GM21737 (cell line): ENCODE data around the gene AK8.

Experiments
- ATAC-seq: cut with Tn5 transposase; IDR thresholded peaks from one replicate; pipeline ENCODE4 v1.9.1; 2021; ENCODE audit warnings: mild to moderate bottlenecking, moderate library complexity; ENCODE audit not compliant: unreplicated experiment

The AK8 gene

DNA sequence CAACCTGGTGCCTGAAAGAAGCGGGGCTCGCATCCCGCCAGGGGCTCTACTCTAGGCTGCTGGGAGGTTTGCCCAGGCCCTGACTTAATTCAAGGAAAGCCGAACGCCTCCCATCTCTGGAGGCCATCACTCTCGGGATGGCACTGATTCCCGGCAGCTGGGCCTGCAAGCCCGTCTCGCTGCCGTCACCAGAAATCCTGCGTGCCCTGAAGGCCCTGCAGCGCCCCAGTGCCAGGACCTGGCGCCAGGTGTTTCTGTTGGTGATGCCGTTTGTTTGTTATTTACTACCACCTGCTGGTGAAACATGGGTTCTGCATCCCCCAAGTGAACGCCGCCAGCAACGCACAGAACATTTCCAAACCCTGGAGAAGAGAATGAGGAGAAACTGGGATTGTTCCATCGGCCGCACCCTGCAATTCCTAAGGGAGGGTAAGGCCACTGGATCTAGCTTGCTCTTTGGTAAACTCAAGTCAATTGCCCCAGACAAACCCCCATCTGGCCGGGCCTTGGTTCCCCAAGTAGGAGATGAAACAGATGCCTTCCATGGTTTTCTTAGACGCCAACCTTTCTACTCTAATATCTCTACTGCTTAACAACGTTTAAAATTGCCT lies 77.9 kb downstream of the AK8 start:
- peak; percentile 60 for ATAC-seq

DNA sequence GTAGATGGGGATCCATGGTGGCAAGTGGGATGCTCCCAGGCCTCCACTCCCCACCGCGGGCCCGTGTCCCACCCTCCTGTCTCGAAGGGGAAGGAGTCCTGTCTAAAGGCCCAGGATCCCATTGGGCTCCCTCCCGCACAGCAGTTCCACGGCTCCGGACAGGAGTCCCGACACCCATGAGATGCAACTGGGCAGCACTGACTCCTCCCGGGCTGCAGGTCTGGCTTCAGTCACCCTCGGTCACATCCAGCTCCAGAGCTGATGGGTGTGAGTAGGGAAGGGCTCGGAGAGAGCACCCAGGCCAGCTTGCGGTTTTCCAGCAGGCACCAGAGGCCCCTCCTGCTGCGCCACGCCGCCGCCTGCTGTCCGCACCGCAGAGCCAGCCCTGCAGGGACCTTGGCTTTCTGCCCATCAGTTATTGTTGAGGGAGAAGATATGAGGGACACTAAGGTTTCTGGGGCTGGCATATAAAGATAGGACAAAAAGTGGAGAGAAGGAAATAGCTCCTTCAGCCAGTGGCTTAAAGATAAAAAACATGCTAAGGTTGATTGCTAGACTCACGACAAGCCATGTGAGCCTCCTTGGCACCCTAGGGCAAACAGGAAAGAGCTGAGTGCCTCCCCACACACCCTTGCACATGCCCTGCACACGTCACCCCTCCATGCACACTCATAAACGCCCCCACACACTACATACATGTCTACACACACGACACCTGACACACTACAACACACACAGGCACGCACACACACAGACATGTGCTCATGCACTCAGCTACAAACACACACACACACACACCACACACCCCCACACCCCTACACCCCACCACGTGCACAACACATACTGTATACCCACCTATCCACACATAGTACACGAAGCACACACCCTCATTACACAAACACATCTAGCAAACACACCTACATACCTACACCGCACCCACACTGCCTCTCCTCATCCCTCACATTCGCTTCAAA lies 79.0 kb downstream of the AK8 start:
- no peak for ATAC-seq

DNA sequence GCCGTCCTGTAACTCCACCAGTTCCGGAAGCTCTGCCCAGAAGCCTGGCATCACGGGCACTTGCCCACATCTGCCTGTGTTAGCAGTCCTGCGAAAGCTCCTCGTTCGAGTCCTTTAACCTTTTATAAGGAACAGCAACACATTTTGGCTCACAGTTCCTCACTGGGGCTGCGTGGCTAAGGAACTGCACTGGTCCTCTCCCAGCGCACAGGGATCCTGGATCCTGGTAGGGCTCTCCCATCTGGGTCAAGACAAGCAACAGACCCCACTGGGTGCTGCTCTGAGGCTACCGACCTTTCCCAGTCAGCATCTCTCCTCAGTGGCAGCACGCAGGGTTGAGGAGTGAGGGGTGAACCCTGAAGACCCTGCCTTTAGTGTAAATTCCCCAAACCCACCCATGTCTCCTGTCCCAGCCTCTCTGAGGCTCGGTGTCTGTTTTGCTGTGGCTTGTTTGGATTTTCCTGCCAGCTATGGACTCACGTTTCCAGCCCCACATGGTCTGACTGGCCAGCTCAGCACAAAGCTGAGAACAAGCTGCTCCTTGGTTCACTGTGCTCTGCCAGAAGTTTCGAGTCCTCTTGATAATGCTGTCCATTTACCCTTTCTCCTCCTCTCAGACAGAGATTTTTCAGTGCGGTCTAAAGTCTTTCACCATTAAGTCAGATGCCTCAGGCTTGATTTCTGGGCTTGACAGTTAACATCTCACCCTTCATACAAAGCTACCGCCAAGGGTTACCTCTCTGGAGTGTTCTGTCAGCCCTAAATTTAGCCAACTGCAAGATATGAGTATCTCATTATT lies 80.0 kb downstream of the AK8 start:
- ATAC-seq: no peak

DNA sequence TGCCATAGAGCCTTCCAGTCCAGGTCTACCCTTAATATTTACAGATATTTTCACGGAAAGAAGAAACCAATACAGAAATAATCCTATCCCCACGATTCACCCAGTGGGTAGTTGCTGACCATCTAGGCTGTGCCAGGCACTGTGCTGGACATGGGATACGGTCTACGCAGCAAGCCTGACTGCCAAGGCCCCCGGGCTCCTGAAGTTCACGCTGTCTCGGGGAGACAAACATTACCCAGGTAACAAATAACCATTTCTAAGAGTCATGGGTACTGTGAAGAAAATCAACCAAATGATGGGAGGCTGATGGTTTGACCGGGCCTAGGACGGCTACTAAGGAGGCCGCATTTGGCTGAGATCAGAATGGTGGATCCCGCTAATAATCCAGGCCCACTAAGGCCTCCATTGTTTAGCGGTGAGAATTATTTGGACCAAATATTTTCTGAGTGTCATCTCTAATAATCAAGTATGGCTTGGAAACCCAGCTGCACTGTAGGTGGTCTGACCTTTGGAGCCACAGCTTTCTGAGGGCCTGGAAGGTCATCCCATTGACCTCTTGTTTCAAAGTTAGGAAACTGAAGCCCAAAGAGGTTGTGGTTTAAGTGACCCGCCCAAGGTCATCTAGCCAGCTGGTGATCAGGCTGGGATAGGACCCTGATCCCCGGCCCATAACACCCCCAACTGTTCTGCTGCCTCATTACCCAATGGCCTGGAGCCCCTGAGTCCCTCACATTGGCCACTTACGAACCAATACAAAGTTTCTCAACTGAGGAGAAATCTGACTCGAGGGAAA lies 82.4 kb downstream of the AK8 start:
- ATAC-seq: no peak

DNA sequence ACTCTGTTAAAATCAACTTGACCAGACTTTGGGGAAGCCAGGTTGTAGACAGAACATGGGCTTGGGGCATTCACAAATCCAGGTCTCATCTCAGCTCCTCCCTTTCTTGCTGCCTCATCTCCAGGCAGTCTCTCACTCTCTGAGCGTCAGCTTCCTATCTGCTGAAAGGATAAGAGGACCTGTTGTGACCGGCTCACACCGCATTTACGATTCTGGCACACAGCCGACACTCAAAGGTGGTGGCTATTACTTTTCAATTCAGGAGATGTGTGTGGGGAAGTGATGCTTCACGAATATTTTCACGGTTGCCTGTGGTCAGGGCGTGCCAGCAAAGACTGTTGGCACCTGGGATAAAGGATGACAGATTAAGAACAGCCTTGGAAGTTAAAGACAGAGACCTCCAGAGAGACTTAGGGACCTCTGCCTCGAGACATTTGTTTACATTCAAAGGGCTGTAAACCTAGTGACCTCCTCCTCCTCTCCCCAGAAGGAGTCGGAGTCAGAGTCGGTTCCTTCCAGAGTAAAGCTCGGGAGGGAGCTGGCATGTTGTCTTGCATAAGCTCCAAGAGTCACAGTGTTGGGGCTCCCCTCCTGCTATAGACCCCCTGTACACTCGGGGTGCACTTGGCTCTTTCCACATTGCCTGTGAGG lies 83.2 kb downstream of the AK8 start:
- ATAC-seq: no peak

DNA sequence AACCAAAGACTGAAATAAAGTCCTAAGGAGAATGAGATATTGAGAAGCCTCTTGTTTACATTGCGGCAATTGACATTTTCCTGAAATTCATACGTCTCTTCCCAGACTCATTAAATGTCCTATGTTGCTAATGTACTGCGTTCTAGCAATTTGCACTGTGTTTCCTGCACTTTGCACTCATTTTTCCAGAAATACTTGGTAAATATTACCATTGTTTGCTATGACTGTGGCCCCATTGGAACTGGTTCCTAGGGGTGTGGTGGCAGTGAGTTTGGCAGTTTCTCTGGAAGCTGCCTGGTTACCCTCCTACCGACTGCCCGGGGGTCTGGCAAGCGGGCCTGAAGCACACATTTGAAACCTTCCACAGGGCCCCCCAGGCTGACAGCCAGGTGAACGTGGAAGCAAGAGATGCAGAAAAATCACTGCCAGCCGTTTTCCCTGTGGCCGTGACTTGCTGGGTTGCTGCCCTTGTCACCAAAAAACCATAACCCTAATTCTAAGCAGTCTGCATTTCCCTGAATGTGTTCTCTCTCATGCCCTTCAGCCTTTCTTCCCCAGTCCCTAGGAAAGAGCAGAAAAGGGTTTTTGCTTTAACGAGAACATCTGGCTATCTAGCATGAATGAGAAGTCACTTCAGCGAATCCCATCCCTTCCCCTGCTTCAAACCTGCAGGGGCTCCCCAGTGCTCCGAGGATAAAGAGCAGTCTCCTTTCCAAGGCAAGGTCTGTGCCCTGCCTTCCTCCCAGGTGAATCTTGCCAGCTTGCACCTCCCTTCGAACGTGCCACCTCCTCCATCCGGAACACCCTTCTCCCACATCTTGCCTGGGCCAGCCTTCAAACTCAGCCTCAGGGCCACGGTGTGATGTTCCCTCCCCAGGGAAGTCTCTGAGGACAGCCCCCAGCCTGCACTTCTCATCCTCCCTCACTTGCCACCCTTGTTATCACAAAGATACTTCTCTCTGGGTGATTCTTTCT lies 84.2 kb downstream of the AK8 start:
- ATAC-seq: no peak

DNA sequence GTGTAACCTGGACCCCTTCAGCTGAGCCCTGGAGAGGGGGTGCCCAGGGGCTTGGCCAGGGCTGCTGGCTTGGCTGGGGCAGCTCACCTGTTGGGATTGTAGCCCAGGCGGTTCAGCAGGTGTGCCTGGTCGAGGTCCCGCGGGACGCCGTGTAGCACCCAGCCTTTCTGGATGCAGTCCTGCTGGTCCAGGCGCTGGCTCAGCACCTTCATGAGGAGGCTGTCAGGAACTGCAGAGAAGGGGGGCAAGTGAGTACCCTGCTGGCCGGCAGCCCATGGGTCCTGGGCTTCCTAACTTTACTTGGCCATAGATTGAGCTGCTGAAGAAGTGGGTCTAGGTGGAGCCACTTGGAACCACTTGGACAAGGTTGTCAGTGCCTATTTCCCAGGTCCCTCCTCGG lies 85.5 kb downstream of the AK8 start:
- ATAC-seq: no peak

DNA sequence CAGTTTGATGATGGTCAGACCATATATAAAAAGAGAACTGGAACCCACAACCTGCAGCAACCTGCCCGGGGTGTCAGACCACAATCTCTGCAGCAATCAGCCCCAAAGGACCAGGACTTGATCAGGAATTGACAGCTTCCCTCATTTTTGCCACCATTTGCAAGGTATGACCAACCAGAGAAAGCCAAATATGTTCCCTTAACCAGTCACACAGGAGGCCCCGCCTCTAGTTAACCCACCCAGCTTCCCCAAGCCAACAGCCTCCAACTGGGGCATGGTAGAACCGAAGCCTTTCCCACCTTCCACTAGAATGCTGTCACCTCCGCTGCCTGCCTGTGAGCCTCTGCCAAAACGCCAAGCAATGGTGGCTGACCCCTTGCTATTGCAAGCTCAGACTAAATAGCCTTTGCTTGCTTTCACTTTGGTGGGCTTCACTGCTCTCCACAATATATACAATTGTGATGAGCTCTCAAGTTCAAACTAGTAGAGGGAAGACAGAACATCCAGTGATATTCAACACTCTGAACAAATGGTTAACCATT lies 86.3 kb downstream of the AK8 start:
- ATAC-seq: no peak

DNA sequence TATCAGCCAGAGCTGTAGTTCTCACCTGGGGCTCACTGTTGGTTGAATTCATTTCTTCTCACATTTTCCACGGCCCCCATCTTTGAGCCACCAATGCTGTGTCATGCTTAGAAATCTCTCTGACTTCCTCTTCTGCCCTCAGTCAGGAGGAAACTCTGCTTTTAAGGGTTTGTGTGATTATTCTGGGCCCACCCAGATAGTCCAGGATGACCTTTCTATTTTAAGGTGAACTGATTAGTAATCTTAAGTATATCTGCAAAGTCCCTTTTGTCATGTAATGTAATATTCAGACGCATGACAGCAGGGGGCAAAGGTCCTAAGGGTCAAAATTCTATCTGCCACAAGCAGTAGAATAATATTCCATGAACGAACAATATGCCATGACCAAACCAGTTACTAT lies 88.4 kb downstream of the AK8 start:
- ATAC-seq: no peak

DNA sequence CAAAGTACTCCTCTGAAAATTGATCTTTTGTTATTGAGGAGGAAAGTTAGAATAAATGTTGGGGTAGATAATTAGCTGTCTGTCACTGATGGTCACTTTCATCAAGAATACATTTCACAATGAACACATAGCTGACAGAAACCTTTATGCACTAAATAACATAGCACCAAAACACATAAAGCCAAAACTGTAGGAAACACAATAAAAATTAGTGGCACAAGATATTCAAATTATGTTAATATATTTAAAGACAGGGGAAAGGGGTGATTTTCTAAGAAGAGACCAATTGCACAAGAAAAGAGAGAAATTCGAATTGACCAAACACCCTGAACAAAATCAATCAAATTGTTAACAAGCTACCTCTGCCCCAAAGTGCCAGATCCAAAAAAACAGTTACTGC lies 89.7 kb downstream of the AK8 start:
- ATAC-seq: no peak

DNA sequence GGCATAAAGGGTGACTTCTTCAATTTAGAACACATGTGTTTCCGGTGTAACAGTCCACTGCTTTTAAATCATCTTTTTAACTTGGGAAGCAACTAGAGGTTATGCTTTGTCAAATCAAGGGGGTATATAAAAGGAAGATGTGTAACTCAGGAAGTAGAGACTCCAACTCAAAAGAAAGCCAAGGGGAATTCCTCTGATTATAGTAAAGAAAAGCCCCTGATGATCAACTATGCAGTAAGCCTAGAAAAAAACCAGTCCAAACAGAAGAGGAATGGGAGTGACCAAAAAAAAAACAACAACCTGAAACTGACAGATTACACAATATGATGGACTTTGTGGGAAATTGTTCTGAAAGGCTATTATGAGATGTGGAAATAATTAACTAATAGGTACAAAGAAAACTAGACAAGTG lies 90.3 kb downstream of the AK8 start:
- no peak for ATAC-seq

DNA sequence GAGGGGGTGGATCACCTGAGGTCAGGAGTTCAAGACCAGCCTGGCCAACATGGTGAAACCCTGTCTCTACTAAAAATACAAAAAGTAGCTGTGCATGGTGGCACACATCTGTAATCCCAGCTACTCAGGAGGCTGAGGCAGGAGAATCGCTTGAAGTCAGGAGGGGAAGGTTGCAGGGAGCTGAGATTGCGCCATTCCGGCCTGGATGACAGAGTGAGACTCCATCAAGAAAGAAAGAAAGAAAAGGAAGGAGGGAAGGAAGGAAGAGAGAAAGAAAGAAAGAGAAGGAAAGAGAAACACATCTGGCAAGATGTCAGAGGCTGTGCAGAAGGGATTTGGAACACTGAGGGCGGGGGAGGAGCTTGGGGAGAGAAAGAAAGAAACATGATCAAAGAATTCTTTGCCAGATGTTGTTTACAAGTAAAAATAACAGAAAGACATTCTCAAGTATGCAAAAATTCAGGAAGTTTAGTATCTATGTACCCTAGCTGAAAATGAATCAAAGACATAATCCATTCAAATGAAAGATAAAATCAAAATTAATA lies 93.7 kb downstream of the AK8 start:
- ATAC-seq: no peak

DNA sequence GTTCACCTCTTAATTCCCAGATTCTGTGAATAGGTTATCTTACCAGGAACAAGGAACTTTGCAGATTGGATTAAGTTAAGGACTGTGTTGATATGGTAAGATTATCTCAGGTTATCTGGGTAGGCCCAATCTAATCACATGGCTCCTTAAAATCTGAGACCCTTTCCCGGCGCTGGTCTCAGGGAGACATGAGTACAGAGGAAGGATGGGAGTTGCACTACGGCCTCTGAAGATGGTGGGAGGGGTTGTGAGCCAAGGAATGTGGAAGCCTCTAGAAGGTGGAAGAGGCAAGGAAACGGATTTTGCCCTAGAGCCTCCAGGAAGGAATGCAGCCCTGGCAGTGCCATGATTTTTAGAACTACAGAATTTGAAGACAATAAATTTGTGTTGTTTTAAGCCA lies 95.1 kb downstream of the AK8 start:
- no peak for ATAC-seq

DNA sequence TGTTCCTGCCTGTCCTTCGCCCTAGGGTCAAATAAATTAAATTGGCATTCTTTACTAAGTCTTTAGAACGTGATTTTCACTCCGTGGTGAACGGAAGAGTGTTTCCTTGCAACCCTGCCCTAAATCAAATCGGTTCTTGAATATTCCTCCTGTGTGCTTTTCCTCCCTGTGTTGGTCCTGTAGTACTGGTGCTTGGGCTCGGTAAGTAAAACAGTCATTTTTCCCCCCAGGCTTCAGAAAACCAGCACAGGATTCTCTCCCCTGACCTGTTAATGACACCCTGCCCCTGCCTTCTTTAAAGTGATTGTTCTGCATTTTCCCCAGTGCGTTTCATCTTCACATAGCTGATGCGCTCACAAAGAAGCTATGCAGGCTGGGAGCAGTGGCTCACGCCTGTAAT lies 96.0 kb downstream of the AK8 start:
- no peak for ATAC-seq

DNA sequence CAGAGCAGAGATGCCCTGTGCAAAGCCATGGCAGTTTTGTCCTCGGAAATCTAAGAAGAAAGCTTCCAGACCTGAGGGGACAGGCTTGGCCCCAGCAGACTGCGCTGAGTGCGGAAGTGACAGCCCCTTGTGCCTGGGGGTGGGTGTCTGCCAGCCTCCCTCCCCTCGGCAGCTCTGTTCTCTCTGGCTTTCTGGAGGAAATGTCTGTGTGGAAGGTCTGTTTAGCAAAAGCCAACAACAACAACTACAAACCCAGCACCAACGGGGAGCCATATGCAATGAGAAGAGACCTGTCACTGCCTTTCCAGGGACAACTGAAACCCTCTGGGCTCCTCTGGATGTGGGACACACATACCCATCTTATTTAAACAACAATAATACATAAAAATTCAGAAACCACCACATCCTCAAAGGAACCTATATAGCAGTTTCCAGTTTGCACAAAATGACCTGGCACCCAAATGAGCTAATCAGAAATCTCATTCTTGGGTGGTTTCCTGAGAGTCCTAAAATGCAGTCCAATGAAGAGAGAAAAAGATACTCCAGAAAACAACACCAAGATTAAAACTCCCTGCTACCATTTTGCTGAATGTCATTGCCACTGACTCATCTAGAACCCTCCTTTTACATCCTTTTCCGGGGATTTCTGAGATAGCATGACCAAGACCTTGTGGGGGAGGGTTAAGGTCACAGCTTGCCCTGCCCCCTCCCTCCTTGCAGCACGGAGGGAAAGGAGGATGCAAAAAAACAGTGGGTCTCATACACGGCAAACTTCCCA lies 97.7 kb downstream of the AK8 start:
- no peak for ATAC-seq

DNA sequence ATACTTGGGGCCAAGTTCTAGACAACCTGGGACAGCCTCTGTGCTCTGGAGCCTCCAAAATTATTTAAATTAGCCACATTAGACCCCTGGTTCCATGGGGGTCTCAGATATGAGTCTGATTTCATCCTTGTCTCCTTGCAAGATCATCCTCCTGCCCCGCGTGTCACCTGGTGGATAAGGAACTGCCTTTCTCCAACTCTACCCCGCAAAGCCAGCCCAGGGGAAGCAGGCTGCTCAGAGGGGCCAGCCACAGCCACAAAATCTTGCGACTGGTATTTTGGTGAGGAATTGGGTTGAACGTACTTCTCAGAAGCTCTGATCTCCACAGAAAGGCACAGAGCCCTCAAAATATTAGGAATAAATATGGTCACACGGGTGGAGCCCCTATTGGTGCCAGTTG lies 101.2 kb downstream of the AK8 start:
- no peak for ATAC-seq

DNA sequence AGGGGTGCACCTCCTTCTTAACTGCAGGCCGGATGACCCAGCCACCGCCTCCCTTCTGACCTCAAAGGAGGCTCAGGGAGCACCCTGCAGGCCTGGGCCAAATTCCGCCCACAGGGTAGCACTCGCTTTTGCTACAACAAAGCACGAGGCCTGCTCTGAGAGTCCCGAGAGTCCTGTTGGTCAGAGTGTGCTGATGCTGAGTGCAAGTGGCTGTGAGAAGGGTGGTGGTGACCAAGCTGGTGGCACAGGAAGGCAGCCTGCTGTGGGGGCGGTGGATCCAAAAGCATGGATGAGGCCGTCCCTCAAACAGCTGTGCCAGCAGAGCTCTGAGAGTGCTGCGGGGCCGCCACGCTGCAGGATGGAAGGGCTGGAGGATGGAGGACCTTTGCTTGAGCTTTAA lies 101.8 kb downstream of the AK8 start:
- no peak for ATAC-seq

DNA sequence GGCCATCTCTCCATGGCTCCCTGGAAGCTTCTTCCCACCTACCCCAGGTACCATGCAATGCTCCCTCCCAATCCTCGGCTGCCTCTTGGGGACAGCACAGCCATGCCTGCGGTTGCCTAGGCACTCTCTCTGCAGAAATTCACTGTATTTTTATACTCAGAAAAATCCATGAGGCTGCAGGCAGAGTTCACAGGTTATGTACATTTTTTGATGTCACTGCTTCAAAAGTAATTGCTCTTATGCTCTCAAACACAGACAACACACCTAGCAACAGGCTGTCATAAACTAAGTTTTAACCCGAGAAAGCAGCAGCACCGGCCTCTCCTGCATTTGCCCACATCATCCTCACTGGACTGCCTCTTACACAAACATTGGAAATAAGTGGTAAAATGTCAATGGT lies 102.4 kb downstream of the AK8 start:
- no peak for ATAC-seq
